HepG2 (cell line): ENCODE data around the gene FAM20C. TPM values are rescaled to one million over a fixed set of nuclear protein-coding genes. Genes with fewer than 3 reads are reported as not detected.

Source experiments
- EEA1 ChIP-seq: sonication (generic); formaldehyde crosslinking; IDR thresholded peaks from 2 replicates; pipeline ENCODE4 v1.5.1; 2020; ENCODE audit warnings: mild to moderate bottlenecking, missing genetic modification reagents, borderline replicate concordance
- GABPA ChIP-seq, 2 experiments: IDR thresholded peaks; 2 replicates each; pipeline ENCODE4 v1.6.1; 2011 to 2016; ENCODE audit warnings: low read depth in 2 of 2, low read length in 1 of 2, missing biosample characterization in 1 of 2, missing genetic modification characterization in 1 of 2
- HOXD1 ChIP-seq: sonication (generic); formaldehyde crosslinking; IDR thresholded peaks from 2 replicates; pipeline ENCODE4 v1.5.0; 2020; ENCODE audit warnings: missing genetic modification reagents
- KAT7 ChIP-seq: IDR thresholded peaks from 2 replicates; pipeline ENCODE4 v1.6.1; 2018; ENCODE audit warnings: borderline replicate concordance, missing compliant biosample characterization
- KDM3A ChIP-seq: IDR thresholded peaks from 2 replicates; pipeline ENCODE4 v1.6.1; 2018; ENCODE audit warnings: low read depth, missing compliant biosample characterization
- SIX4 ChIP-seq: sonication (generic); formaldehyde crosslinking; IDR thresholded peaks from 2 replicates; pipeline ENCODE4 v1.4.0; 2020; ENCODE audit warnings: missing genetic modification reagents
- STAG1 ChIP-seq: sonication (generic); formaldehyde crosslinking; IDR thresholded peaks from 2 replicates; pipeline ENCODE4 v1.4.0; 2020; ENCODE audit warnings: missing genetic modification reagents
- TBL1XR1 ChIP-seq: fragments of 150-350 bp; IDR thresholded peaks from 2 replicates; pipeline ENCODE4 v1.6.1; 2014; ENCODE audit warnings: borderline replicate concordance, low read length; ENCODE audit not compliant: partially characterized antibody
- ZKSCAN5 ChIP-seq: sonication (generic); formaldehyde crosslinking; IDR thresholded peaks from 2 replicates; pipeline ENCODE4 v1.5.1; 2020; ENCODE audit warnings: mild to moderate bottlenecking, missing genetic modification reagents
- ZMYM2 ChIP-seq: sonication (generic); formaldehyde crosslinking; IDR thresholded peaks from 2 replicates; pipeline ENCODE4 v1.8.0; 2022; ENCODE audit warnings: mild to moderate bottlenecking, missing genetic modification reagents
- ZNF33A ChIP-seq: sonication (generic); formaldehyde crosslinking; IDR thresholded peaks from 2 replicates; pipeline ENCODE4 v1.5.1; 2020; ENCODE audit warnings: missing genetic modification reagents, mild to moderate bottlenecking, moderate library complexity, borderline replicate concordance
- ZNF367 ChIP-seq: sonication (generic); formaldehyde crosslinking; IDR thresholded peaks from 2 replicates; pipeline ENCODE4 v1.4.0; 2020; ENCODE audit warnings: missing genetic modification reagents, borderline replicate concordance
- ZNF547 ChIP-seq: sonication (generic); formaldehyde crosslinking; IDR thresholded peaks from 2 replicates; pipeline ENCODE4 v1.5.1; 2020; ENCODE audit warnings: mild to moderate bottlenecking, missing genetic modification reagents
- ZNF550 ChIP-seq: sonication (generic); formaldehyde crosslinking; IDR thresholded peaks from 2 replicates; pipeline ENCODE4 v1.4.0; 2020; ENCODE audit warnings: mild to moderate bottlenecking, missing genetic modification reagents, borderline replicate concordance
- ZNF777 ChIP-seq: sonication (generic); formaldehyde crosslinking; IDR thresholded peaks from 2 replicates; pipeline ENCODE4 v1.4.0; 2020; ENCODE audit warnings: missing genetic modification reagents
- polyA plus RNA-seq, 8 experiments: library from polyadenylated mRNA; depleted of rRNA in 3 of 8; stranded (reverse) in 7 of 8; unstranded in 1 of 8; fragments of >200 nt; fragmentation: Illumina TruSeq in 4 of 8; extraction: Trizol in 4 of 8; gene quantifications; 2 replicates each; pipeline versions ENCODE4 v1.2.1 to v1.2.3, GENCODE V29; 2011 to 2016; ENCODE audit warnings: low read depth in 4 of 8, missing spikeins in 1 of 8, mixed read lengths in 1 of 8; ENCODE audit not compliant: insufficient read depth in 1 of 8
- total RNA-seq, 5 experiments: library from RNA; depleted of rRNA; stranded (reverse); fragments of >200 nt; fragmentation: Illumina TruSeq; extraction: Trizol; gene quantifications; 2 replicates each; pipeline ENCODE4 v1.2.3, GENCODE V29; 2016; ENCODE audit warnings: low read depth in 1 of 5
- TF ChIP-seq, protein P1 (sequence below): sonication (generic); formaldehyde crosslinking; IDR thresholded peaks from 2 replicates; pipeline ENCODE4 v1.4.0; 2020; ENCODE audit warnings: mild to moderate bottlenecking, low read depth, missing genetic modification reagents
- TF ChIP-seq, protein P2 (sequence below): sonication (generic); formaldehyde crosslinking; IDR thresholded peaks from 2 replicates; pipeline ENCODE4 v1.8.1; 2023; ENCODE audit warnings: mild to moderate bottlenecking, moderate library complexity, missing genetic modification reagents
- TF ChIP-seq, protein P3 (sequence below): sonication (generic); formaldehyde crosslinking; IDR thresholded peaks from 2 replicates; pipeline ENCODE4 v1.4.0; 2020; ENCODE audit warnings: missing genetic modification reagents
- TF ChIP-seq, protein P4 (sequence below): sonication (generic); formaldehyde crosslinking; IDR thresholded peaks from 2 replicates; pipeline ENCODE4 v1.8.1; 2023; ENCODE audit warnings: mild to moderate bottlenecking, missing genetic modification reagents, borderline replicate concordance

FAM20C gene
- total and polyA plus RNA-seq, 2 of the 13 experiments (the other 11 are each of a cell fraction or from before 2014, with no cell fraction given) = 11.9 to 19.9 TPM

DNA sequence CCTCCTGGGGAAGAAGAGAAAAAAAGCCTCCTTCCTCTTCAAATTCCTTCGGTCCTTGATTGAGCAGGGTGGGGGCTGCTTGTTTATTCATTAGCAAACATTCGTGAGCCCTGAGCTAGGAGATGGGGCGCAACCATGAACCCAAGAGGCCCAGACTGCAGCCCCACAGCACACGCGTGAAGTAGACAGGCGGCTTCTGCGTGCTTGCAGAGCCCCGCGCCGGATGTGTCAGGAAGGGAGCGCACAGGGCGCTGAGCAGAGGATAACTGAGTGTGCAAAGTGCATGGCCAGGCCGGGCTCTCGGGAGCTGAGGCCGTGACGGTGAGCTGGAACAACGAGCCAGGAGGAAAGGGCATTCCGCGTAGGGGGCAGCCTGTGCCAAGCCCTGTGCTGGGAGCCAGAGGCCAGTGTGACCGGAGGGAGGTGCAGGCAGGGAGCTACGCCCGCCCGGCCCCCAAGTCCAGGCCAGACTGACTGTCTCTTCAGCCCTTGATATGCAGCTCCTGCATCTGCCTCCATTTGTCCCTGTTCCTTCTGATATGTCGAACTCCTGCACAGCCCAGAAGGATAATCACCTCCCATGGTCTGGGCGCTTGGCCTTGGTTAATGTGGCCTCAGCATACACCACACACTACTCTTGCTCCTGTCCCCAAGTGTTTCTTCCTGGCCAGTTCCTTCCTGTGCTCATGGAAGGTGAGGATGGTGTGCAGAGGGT, 102.2 kb downstream of the FAM20C start (continued):
- TF ChIP-seq GABPA (IDR thresholded peaks at IDR 0.05; ENCODE audit: low read depth, low read length) (no peak), GABPA (CRISPR knock-in tag; IDR thresholded peaks at IDR 0.05; ENCODE audit: low read depth) (peak; percentile 47; the same call in 1 of the 2 replicates), STAG1 (CRISPR knock-in tag) (peak; percentile 29), KDM3A (CRISPR knock-in tag) (0 out of 2 replicates have a peak, but pooled peaks have one; percentile 35), ZNF367 (no peak), TBL1XR1 (no peak), EEA1 (no peak), ZMYM2 (CRISPR knock-in tag) (no peak), ZNF550 (no peak), ZNF33A (no peak), SIX4 (CRISPR knock-in tag) (no peak), ZKSCAN5 (no peak), KAT7 (CRISPR knock-in tag) (no peak), ZNF547 (CRISPR knock-in tag) (0 out of 2 replicates have a peak, but pooled peaks have one; percentile 25), HOXD1 (CRISPR knock-in tag) (no peak), ZNF777 (CRISPR knock-in tag) (no peak)
- TF ChIP-seq, protein P1, sequence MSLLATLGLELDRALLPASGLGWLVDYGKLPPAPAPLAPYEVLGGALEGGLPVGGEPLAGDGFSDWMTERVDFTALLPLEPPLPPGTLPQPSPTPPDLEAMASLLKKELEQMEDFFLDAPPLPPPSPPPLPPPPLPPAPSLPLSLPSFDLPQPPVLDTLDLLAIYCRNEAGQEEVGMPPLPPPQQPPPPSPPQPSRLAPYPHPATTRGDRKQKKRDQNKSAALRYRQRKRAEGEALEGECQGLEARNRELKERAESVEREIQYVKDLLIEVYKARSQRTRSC = no peak
- TF ChIP-seq, protein P2, sequence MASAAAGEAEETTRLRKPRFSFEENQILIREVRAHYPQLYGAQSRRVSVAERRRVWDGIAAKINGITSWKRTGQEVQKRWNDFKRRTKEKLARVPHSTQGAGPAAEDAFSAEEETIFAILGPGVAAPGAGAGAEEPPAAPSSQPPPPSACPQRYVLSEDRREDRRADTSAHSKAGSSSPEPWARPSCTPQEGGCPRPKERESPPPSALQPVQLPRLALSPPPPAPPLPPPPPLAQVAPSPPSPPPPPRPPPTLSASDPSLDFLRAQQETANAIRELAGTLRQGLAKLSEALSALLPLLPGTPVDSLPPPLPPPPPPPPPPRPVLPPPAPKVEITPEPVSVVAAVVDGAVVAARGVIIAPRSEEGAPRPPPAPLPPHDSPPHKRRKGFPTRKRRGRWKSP (CRISPR knock-in tag) = peak; percentile 69; the same call in 1 of the 2 replicates
- TF ChIP-seq, protein P3, sequence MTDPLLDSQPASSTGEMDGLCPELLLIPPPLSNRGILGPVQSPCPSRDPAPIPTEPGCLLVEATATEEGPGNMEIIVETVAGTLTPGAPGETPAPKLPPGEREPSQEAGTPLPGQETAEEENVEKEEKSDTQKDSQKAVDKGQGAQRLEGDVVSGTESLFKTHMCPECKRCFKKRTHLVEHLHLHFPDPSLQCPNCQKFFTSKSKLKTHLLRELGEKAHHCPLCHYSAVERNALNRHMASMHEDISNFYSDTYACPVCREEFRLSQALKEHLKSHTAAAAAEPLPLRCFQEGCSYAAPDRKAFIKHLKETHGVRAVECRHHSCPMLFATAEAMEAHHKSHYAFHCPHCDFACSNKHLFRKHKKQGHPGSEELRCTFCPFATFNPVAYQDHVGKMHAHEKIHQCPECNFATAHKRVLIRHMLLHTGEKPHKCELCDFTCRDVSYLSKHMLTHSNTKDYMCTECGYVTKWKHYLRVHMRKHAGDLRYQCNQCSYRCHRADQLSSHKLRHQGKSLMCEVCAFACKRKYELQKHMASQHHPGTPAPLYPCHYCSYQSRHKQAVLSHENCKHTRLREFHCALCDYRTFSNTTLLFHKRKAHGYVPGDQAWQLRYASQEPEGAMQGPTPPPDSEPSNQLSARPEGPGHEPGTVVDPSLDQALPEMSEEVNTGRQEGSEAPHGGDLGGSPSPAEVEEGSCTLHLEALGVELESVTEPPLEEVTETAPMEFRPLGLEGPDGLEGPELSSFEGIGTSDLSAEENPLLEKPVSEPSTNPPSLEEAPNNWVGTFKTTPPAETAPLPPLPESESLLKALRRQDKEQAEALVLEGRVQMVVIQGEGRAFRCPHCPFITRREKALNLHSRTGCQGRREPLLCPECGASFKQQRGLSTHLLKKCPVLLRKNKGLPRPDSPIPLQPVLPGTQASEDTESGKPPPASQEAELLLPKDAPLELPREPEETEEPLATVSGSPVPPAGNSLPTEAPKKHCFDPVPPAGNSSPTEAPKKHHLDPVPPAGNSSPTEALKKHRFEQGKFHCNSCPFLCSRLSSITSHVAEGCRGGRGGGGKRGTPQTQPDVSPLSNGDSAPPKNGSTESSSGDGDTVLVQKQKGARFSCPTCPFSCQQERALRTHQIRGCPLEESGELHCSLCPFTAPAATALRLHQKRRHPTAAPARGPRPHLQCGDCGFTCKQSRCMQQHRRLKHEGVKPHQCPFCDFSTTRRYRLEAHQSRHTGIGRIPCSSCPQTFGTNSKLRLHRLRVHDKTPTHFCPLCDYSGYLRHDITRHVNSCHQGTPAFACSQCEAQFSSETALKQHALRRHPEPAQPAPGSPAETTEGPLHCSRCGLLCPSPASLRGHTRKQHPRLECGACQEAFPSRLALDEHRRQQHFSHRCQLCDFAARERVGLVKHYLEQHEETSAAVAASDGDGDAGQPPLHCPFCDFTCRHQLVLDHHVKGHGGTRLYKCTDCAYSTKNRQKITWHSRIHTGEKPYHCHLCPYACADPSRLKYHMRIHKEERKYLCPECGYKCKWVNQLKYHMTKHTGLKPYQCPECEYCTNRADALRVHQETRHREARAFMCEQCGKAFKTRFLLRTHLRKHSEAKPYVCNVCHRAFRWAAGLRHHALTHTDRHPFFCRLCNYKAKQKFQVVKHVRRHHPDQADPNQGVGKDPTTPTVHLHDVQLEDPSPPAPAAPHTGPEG (CRISPR knock-in tag) = no peak
- TF ChIP-seq, protein P4, sequence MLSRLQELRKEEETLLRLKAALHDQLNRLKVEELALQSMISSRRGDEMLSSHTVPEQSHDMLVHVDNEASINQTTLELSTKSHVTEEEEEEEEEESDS = no peak
